ENCODE results near the gene SPATA16. TPM values are rescaled to one million over a fixed set of nuclear protein-coding genes. Genes with fewer than 3 reads are reported as not detected.

The SPATA16 gene
- total and polyA plus RNA-seq, 2 experiments from 2014 or later: not detected

DNA sequence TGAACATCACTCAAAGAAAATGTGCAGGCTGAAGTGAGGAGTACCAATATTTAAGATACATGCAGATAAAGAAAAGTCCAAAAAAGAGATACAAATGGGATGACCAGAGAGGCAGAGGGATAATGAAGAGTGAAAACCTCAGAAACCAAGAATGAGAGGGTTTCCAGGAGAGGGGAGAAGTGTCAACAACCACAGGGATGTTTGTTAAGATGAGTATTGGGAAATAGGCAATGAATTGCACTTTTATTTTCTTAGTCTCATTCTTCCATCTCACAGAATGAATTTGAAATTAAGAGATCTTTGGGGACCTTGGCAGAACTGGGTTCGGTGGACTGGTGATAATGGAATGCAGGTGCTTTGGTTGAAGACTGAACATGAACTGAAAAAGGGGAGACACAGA, 288.0 kb downstream of the SPATA16 start:
- H3K27ac Mint-ChIP-seq: no peak overlapping the region

More for the DNA sequence above, 288.0 kb downstream of the SPATA16 start:
- no peaks in the 10 kb centered on the region for H4K20me1 ChIP-seq (replicated peaks; ENCODE audit: insufficient read depth)
- no peaks in the 10 kb centered on the region for H3K36me3 Mint-ChIP-seq (ENCODE audit: low read depth)
- no peaks in the 10 kb centered on the region for H3F3A ChIP-seq (replicated peaks; ENCODE audit: low read depth)
- no peak overlapping the region for H3K4me3 Mint-ChIP-seq
- peaks cover 32% of the 10 kb centered on the region for H3K4me1 ChIP-seq (ENCODE audit: insufficient read depth)
- no peak overlapping the region for H3K4me3 ChIP-seq
- H3K9me2 ChIP-seq (ENCODE audit: insufficient read depth): no peaks in the 10 kb centered on the region
- TF ChIP-seq, protein P1, sequence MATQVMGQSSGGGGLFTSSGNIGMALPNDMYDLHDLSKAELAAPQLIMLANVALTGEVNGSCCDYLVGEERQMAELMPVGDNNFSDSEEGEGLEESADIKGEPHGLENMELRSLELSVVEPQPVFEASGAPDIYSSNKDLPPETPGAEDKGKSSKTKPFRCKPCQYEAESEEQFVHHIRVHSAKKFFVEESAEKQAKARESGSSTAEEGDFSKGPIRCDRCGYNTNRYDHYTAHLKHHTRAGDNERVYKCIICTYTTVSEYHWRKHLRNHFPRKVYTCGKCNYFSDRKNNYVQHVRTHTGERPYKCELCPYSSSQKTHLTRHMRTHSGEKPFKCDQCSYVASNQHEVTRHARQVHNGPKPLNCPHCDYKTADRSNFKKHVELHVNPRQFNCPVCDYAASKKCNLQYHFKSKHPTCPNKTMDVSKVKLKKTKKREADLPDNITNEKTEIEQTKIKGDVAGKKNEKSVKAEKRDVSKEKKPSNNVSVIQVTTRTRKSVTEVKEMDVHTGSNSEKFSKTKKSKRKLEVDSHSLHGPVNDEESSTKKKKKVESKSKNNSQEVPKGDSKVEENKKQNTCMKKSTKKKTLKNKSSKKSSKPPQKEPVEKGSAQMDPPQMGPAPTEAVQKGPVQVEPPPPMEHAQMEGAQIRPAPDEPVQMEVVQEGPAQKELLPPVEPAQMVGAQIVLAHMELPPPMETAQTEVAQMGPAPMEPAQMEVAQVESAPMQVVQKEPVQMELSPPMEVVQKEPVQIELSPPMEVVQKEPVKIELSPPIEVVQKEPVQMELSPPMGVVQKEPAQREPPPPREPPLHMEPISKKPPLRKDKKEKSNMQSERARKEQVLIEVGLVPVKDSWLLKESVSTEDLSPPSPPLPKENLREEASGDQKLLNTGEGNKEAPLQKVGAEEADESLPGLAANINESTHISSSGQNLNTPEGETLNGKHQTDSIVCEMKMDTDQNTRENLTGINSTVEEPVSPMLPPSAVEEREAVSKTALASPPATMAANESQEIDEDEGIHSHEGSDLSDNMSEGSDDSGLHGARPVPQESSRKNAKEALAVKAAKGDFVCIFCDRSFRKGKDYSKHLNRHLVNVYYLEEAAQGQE (IDR thresholded peaks at IDR 0.05; ENCODE audit: unreplicated experiment): no peak
- TF ChIP-seq ZNF114 (CRISPR knock-in tag; IDR thresholded peaks at IDR 0.05) (no peak), JUNB (IDR thresholded peaks at IDR 0.05; ENCODE audit: unreplicated experiment) (no peak), ZNF331 (CRISPR knock-in tag; IDR thresholded peaks at IDR 0.05; ENCODE audit: low read depth) (no peak), POLR2AphosphoS5 (IDR thresholded peaks at IDR 0.05; ENCODE audit: low read depth) (no peak), NANOG (IDR thresholded peaks at IDR 0.05; ENCODE audit: borderline replicate concordance) (no peak), EZH2phosphoT487 (IDR thresholded peaks at IDR 0.05; ENCODE audit: unreplicated experiment) (no peak), CREB1 (CRISPR knock-in tag; IDR thresholded peaks at IDR 0.05; ENCODE audit: low read depth) (no peak), EZH2 (IDR thresholded peaks at IDR 0.05; ENCODE audit: low read depth, unreplicated experiment) (no peak), STAT1 (IDR thresholded peaks at IDR 0.05; ENCODE audit: unreplicated experiment) (no peak)
- TF ChIP-seq, protein P2, sequence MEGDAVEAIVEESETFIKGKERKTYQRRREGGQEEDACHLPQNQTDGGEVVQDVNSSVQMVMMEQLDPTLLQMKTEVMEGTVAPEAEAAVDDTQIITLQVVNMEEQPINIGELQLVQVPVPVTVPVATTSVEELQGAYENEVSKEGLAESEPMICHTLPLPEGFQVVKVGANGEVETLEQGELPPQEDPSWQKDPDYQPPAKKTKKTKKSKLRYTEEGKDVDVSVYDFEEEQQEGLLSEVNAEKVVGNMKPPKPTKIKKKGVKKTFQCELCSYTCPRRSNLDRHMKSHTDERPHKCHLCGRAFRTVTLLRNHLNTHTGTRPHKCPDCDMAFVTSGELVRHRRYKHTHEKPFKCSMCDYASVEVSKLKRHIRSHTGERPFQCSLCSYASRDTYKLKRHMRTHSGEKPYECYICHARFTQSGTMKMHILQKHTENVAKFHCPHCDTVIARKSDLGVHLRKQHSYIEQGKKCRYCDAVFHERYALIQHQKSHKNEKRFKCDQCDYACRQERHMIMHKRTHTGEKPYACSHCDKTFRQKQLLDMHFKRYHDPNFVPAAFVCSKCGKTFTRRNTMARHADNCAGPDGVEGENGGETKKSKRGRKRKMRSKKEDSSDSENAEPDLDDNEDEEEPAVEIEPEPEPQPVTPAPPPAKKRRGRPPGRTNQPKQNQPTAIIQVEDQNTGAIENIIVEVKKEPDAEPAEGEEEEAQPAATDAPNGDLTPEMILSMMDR (conservative IDR thresholded peaks at IDR 0.05; ENCODE audit: low read depth in 2 of 2): no peak
- TF ChIP-seq, protein P3, sequence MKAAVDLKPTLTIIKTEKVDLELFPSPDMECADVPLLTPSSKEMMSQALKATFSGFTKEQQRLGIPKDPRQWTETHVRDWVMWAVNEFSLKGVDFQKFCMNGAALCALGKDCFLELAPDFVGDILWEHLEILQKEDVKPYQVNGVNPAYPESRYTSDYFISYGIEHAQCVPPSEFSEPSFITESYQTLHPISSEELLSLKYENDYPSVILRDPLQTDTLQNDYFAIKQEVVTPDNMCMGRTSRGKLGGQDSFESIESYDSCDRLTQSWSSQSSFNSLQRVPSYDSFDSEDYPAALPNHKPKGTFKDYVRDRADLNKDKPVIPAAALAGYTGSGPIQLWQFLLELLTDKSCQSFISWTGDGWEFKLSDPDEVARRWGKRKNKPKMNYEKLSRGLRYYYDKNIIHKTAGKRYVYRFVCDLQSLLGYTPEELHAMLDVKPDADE (IDR thresholded peaks at IDR 0.05): no peak
- TF ChIP-seq, protein P4, sequence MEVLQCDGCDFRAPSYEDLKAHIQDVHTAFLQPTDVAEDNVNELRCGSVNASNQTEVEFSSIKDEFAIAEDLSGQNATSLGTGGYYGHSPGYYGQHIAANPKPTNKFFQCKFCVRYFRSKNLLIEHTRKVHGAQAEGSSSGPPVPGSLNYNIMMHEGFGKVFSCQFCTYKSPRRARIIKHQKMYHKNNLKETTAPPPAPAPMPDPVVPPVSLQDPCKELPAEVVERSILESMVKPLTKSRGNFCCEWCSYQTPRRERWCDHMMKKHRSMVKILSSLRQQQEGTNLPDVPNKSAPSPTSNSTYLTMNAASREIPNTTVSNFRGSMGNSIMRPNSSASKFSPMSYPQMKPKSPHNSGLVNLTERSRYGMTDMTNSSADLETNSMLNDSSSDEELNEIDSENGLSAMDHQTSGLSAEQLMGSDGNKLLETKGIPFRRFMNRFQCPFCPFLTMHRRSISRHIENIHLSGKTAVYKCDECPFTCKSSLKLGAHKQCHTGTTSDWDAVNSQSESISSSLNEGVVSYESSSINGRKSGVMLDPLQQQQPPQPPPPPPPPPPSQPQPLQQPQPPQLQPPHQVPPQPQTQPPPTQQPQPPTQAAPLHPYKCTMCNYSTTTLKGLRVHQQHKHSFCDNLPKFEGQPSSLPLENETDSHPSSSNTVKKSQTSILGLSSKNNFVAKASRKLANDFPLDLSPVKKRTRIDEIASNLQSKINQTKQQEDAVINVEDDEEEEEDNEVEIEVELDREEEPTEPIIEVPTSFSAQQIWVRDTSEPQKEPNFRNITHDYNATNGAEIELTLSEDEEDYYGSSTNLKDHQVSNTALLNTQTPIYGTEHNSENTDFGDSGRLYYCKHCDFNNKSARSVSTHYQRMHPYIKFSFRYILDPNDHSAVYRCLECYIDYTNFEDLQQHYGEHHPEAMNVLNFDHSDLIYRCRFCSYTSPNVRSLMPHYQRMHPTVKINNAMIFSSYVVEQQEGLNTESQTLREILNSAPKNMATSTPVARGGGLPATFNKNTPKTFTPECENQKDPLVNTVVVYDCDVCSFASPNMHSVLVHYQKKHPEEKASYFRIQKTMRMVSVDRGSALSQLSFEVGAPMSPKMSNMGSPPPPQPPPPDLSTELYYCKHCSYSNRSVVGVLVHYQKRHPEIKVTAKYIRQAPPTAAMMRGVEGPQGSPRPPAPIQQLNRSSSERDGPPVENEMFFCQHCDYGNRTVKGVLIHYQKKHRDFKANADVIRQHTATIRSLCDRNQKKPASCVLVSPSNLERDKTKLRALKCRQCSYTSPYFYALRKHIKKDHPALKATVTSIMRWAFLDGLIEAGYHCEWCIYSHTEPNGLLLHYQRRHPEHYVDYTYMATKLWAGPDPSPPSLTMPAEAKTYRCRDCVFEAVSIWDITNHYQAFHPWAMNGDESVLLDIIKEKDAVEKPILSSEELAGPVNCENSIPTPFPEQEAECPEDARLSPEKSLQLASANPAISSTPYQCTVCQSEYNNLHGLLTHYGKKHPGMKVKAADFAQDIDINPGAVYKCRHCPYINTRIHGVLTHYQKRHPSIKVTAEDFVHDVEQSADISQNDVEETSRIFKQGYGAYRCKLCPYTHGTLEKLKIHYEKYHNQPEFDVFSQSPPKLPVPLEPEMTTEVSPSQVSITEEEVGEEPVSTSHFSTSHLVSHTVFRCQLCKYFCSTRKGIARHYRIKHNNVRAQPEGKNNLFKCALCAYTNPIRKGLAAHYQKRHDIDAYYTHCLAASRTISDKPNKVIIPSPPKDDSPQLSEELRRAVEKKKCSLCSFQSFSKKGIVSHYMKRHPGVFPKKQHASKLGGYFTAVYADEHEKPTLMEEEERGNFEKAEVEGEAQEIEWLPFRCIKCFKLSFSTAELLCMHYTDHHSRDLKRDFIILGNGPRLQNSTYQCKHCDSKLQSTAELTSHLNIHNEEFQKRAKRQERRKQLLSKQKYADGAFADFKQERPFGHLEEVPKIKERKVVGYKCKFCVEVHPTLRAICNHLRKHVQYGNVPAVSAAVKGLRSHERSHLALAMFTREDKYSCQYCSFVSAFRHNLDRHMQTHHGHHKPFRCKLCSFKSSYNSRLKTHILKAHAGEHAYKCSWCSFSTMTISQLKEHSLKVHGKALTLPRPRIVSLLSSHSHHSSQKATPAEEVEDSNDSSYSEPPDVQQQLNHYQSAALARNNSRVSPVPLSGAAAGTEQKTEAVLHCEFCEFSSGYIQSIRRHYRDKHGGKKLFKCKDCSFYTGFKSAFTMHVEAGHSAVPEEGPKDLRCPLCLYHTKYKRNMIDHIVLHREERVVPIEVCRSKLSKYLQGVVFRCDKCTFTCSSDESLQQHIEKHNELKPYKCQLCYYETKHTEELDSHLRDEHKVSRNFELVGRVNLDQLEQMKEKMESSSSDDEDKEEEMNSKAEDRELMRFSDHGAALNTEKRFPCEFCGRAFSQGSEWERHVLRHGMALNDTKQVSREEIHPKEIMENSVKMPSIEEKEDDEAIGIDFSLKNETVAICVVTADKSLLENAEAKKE (CRISPR knock-in tag; IDR thresholded peaks at IDR 0.05): no peak
- no peak overlapping the region for H2AFZ ChIP-seq
- H3K79me2 ChIP-seq (replicated peaks; ENCODE audit: insufficient read depth): no peaks in the 10 kb centered on the region
- H3K4me1 Mint-ChIP-seq: peaks cover 7% of the 10 kb centered on the region; the same call in 2 of the 3 replicates
- H3K4me2 ChIP-seq: peak overlapping the region; percentile 67
- no peaks in the 10 kb centered on the region for H3K9me3 Mint-ChIP-seq
- H3K27me3 ChIP-seq (ENCODE audit: insufficient read depth): peaks cover 29% of the 10 kb centered on the region
- no peak for DNase-seq (ENCODE audit: low spot score)
- no peak overlapping the region for H3K27ac ChIP-seq (ENCODE audit: low read depth)
- peaks cover 16% of the 10 kb centered on the region for H3K27me3 Mint-ChIP-seq (ENCODE audit: insufficient read depth, low read depth, poor library complexity)
- ATAC-seq: no peak
- H3K36me3 ChIP-seq (ENCODE audit: insufficient read depth): no peaks in the 10 kb centered on the region
